Neutrophil (primary cell): ENCODE results near the gene SFXN5.
"Not testable (repeated sequence)": the region's sequence is repeated elsewhere in the genome, so short reads cannot be mapped to it uniquely, and the experiment has no call there.

Source experiments
- H3K27ac ChIP-seq: fragments of 200-600 bp; sonication (generic); 2 replicates; pipeline ENCODE4 v1.5.1; 2016; ENCODE audit warnings: mild to moderate bottlenecking, moderate library complexity
- H3K27me3 ChIP-seq: fragments of 200-600 bp; sonication (generic); 2 replicates; pipeline ENCODE4 v1.6.0; 2016; ENCODE audit warnings: mild to moderate bottlenecking
- H3K36me3 ChIP-seq: fragments of 200-600 bp; sonication (generic); 2 replicates; pipeline ENCODE4 v1.5.1; 2017
- H3K4me1 ChIP-seq, 2 experiments: fragments of 200-600 bp in 1 of 2; sonication (generic) in 1 of 2; 1 replicate in 1 of 2; 2 replicates in 1 of 2; pipeline versions ENCODE4 v1.5.1 to v1.6.1; 2013 to 2016; ENCODE audit warnings: low read depth in 1 of 2, low read length in 1 of 2, mild to moderate bottlenecking in 1 of 2, moderate library complexity in 1 of 2; ENCODE audit not compliant: control insufficient read depth in 1 of 2, insufficient read depth in 1 of 2
- H3K4me3 ChIP-seq, 2 experiments: fragments of 200-600 bp in 1 of 2; sonication (generic) in 1 of 2; 1 replicate in 1 of 2; 2 replicates in 1 of 2; pipeline ENCODE4 v1.5.1; 2013 to 2016; ENCODE audit warnings: low read depth in 1 of 2, low read length in 1 of 2, mild to moderate bottlenecking in 1 of 2, moderate library complexity in 1 of 2
- H3K9me3 ChIP-seq: fragments of 200-600 bp; sonication (generic); 2 replicates; pipeline ENCODE4 v1.5.1; 2016
- CTCF ChIP-seq: fragments of 200-600 bp; sonication (generic); IDR thresholded peaks from 2 replicates; pipeline ENCODE4 v1.5.1; 2016; ENCODE audit warnings: antibody characterized with exemption

SFXN5 gene, protein sequence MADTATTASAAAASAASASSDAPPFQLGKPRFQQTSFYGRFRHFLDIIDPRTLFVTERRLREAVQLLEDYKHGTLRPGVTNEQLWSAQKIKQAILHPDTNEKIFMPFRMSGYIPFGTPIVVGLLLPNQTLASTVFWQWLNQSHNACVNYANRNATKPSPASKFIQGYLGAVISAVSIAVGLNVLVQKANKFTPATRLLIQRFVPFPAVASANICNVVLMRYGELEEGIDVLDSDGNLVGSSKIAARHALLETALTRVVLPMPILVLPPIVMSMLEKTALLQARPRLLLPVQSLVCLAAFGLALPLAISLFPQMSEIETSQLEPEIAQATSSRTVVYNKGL

DNA sequence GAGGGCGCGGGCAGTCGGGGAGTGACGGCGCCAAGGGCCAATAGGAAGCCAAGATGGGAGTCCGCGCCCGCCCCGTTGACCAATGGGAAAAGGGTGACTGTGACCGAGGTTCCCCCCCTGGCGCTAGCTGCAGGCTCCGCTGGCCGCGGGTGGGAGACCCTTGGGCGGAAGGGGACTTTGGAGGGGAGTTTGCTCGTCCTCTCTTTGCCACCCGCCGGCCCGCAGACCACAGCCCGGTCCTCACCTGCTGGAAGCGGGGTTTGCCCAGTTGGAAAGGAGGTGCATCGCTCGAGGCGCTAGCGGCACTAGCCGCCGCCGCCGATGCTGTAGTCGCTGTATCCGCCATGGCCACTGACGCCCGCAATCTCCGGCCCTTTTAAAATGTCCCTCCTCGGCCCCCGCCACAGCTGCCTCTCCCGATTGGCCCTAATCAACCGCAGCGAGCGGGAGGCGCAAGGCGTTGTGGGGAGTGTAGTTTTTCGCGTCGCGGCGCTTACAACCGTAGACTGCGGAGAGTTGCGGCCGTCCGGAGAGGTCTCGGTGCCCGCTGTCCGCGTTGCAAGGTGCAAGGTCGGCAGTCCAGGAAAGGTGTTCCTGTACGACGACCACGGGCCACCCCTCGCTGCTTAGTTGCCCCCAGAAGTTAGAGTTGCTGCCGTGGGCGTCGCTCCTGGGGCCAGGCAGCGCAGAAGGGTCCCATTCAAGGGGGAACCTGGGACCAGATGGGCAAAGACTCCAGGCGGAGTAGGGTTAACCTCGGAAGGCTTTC lies at the start of gene SFXN5:
Gene SFXN5 (minus strand): TSS at position 353 of the 769 bp plus-strand sequence. CDS start 7 bp downstream, at position 346.
- H3K9me3 ChIP-seq, result no peaks in the 10 kb centered on the region
- peak within 1 kb of the TSS; percentile 95 to 98 for H3K4me3 ChIP-seq
- TF ChIP-seq CTCF, result peak; percentile 58
- peaks cover under 1% of the 10 kb centered on the region for H3K27me3 ChIP-seq
- peaks cover 35 to 42% of the 10 kb centered on the region in 2 experiments for H3K4me1 ChIP-seq
- H3K36me3 ChIP-seq, result no peaks in the 10 kb centered on the region
- H3K27ac ChIP-seq, result peak within 1 kb of the TSS; percentile 87

DNA sequence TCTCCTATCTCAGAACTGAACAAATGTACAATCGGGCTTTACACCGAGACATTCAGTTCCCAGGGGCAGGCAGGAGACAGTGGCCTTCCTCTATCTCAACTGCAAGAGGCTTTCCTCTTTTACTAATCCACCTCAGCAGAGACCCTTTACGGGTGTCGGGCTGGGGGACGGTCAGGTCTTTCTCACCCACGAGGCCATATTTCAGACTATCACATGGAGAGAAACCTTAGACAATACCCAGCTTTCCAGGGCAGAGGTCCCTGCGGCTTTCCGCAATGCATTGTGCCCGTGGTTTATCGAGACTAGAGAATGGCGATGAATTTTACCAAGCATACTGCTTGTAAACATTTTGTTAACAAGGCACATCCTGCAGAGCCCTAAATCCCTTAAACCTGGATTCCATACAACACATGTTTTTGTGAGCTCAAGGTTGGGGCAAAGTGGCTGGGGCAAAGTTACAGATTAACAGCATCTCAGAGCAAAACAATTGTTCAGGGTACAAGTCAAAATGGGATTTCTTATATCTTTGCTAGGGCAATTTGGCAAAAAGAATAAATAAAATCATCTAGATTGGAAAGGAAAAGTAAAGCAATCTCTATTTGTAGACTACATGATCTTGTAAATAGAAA lies 48.2 kb upstream of the SFXN5 start:
- not testable (repeated sequence) for H3K9me3 ChIP-seq, H3K4me3 ChIP-seq, H3K4me1 ChIP-seq, H3K36me3 ChIP-seq, H3K27ac ChIP-seq
- H3K27me3 ChIP-seq, result peaks cover 87% of the 10 kb centered on the region

- H3K27me3 ChIP-seq, result peaks cover 91% of the 10 kb centered on the region
- H3K36me3 ChIP-seq, result no peaks in the 10 kb centered on the region
- peaks cover under 1 to 7% of the 10 kb centered on the region in 2 experiments for H3K4me1 ChIP-seq
- H3K4me3 ChIP-seq, result no peak overlapping the region
- no peak for TF ChIP-seq CTCF
- no peaks in the 10 kb centered on the region for H3K9me3 ChIP-seq
- H3K27ac ChIP-seq, result no peak overlapping the region
Observed at GRCh38 chr2:73117441-73117840, 45.9 kb upstream of the SFXN5 start.

DNA sequence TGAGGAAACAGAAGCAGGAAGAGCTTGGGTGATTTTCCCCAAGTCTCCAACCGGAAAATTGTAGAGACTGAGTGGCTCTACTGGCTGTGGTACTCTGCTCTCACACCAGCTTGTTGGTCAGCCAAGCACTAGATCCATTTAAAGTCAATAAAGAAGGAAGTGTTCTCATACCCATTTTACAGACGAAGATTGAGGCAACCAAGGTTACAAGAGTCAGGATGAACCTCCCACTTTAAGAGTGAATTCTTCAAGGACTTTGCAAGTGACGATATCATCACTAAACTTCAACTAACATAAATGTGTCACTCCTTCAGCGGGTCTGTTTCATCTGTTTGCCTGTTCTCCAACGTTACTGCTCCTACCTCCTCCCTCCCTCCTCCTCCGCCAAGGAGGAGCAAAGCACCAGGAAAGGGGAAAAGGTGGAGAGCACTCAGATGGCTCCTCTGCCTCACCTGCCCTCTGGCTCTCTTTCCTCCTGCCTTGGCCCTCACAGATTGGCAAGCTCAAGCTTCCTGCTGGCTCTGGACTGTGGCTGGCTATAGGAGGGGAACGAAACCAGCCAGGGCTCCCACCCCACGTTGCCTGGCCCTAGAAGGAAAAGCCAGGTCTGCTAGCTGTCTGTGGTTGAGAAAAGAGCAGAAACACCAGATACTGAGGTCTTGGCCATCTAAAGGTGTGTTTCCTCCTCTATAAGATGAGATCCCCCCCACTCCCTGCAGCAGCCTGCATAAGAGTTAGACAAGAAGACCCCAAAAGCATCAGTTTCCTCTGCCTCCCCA lies 44.9 kb upstream of the SFXN5 start:
- Histone ChIP-seq H3K9me3 (no peaks in the 10 kb centered on the region), H3K27me3 (peaks cover 91% of the 10 kb centered on the region), H3K4me1 (peaks cover 11 to 18% of the 10 kb centered on the region in 2 experiments), H3K27ac (no peak overlapping the region), H3K36me3 (no peaks in the 10 kb centered on the region), H3K4me3 (no peak overlapping the region)
- TF ChIP-seq CTCF, result no peak

- peaks cover 16 to 21% of the 10 kb centered on the region in 2 experiments for H3K4me1 ChIP-seq
- peaks cover 98% of the 10 kb centered on the region for H3K27me3 ChIP-seq
Observed at GRCh38 chr2:73114273-73114867, 42.9 kb upstream of the SFXN5 start.

More at GRCh38 chr2:73114273-73114867, 42.9 kb upstream of the SFXN5 start:
- Histone ChIP-seq H3K36me3 (no peaks in the 10 kb centered on the region), H3K4me3 (no peak overlapping the region), H3K9me3 (no peaks in the 10 kb centered on the region), H3K27ac (no peak overlapping the region)
- TF ChIP-seq CTCF, result no peak
